Retinal pigment epithelial cell (primary cell): ENCODE data around the gene SWSAP1.

ENCODE experiments used
- DNase-seq: peaks from one replicate; pipeline ENCODE4 v3.0.0-alpha.2; 2010; ENCODE audit warnings: low read depth
- H3K4me3 ChIP-seq: 2 replicates; pipeline ENCODE4 v1.5.1; 2011; ENCODE audit warnings: mild to moderate bottlenecking, low read length, control low read depth, moderate library complexity
- TF ChIP-seq, protein P1 (sequence below): conservative IDR thresholded peaks from 2 replicates; pipeline ENCODE4 v1.5.1; 2011; ENCODE audit warnings: low read depth, low read length, control low read depth, inconsistent platforms

SWSAP1 gene

DNA sequence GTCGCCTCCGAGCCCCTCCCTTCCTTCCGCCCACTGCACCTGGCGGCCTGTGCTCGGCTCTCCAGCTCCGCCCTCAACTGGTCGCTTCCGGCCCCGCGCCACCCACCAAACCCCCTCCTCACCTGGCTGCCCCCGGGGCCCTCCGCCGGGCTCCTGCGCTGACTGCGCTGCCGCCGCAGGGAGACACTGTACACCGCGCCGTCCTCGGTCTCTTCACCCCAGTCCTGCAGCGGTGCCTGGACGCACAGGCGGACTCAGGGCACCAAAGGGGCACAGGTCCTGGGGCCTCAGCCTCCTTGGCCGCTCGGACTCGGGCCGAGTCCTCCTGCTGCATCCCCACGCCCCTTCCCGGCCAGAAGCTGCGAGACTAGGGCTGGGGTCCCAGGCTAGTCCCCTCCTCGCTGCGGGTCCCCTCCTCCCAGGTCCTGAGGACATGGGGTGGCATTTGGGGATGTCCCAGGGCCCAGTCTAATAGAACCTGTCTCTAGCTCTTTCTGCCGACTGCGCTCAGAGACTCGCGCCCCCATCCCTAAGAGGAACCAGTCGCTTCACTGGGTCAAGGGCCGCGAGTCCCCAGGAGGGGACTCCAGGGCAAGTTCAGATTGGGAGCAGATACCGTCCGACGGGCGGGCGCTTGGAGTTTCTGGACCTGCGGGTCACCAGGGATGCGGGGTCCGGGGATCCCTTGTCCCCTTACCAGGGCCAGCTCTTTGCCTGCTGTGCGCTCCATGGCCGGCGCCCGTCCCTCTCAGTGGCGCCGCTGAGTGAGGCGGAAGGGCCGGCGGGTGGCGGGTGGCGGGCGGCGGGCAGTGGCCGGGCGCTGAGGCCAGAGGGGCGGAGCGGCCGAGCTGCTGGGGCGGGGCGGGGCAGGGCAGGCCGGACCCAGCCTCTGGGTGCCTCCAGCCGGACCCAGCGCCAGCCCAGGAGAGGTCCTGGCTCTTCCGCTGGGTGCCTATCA is 44.4 kb downstream of the SWSAP1 start, which contains the start of gene RGL3:
Gene RGL3 (minus strand): TSS at position 766 of the 958 bp plus-strand sequence. CDS start 36 bp downstream, at position 730.
- TF ChIP-seq, protein P1, sequence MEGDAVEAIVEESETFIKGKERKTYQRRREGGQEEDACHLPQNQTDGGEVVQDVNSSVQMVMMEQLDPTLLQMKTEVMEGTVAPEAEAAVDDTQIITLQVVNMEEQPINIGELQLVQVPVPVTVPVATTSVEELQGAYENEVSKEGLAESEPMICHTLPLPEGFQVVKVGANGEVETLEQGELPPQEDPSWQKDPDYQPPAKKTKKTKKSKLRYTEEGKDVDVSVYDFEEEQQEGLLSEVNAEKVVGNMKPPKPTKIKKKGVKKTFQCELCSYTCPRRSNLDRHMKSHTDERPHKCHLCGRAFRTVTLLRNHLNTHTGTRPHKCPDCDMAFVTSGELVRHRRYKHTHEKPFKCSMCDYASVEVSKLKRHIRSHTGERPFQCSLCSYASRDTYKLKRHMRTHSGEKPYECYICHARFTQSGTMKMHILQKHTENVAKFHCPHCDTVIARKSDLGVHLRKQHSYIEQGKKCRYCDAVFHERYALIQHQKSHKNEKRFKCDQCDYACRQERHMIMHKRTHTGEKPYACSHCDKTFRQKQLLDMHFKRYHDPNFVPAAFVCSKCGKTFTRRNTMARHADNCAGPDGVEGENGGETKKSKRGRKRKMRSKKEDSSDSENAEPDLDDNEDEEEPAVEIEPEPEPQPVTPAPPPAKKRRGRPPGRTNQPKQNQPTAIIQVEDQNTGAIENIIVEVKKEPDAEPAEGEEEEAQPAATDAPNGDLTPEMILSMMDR: no peak
- no peak for DNase-seq
- peak within 1 kb of the TSS; percentile 12 for H3K4me3 ChIP-seq

- H3K4me3 ChIP-seq: peak overlapping the region; percentile 19
- TF ChIP-seq, protein P1: no peak
- no peak for DNase-seq
Observed at GRCh38 chr19:11420429-11421370, 46.2 kb downstream of the SWSAP1 start.

GRCh38 chr19:11421371-11422098 is 47.1 kb downstream of the SWSAP1 start:
- TF ChIP-seq, protein P1: no peak
- DNase-seq: no peak
- no peak overlapping the region for H3K4me3 ChIP-seq

DNA sequence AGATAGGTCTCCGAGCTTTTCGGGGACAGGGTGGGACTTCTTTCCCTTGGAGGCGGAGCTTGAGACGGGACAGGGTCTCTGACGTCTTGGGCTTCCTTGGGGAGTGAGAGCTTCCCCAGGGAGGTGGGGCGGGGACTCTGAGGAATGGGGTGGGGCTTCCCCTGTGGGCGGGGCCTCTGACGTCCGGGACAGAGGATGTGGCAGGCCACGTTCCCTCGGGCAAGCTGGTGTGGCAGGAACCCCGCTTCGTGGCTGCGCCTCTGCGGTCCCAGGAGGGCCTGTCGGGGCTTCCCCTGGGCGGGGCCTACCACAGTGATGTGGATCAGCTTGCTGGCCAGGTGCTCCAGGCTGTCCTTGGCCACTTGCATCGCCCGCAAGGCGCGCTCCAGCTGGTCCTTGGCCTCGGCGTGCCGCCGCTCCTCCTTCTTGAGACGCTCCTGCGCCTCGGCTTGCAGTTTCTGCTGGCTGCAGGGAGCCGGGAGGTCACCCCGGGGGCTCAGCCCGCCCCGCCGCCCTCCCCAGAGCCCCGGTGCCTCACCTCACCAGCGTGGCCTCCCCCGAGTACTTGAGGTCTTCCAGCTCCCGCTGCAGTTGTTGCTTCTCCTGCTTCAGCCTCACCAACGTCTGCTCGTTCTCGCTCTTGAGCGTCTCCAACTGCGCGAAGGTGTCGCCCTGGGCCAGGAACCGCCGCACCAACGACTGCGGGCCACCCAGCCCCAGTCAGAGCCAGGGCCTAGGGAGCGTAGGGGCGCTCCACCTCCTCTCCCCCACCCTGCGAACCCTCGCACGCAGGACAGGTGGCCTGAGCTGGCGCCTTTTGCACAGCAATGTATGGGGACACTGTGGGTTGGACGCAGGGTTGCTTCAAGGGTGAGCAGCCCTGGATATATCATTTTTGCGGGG is 47.9 kb downstream of the SWSAP1 start:
- no peak for DNase-seq
- TF ChIP-seq, protein P1: no peak
- H3K4me3 ChIP-seq: no peak overlapping the region

GRCh38 chr19:11423164-11423790 is 48.8 kb downstream of the SWSAP1 start:
- TF ChIP-seq, protein P1: no peak
- no peak overlapping the region for H3K4me3 ChIP-seq
- DNase-seq: no peak

DNA sequence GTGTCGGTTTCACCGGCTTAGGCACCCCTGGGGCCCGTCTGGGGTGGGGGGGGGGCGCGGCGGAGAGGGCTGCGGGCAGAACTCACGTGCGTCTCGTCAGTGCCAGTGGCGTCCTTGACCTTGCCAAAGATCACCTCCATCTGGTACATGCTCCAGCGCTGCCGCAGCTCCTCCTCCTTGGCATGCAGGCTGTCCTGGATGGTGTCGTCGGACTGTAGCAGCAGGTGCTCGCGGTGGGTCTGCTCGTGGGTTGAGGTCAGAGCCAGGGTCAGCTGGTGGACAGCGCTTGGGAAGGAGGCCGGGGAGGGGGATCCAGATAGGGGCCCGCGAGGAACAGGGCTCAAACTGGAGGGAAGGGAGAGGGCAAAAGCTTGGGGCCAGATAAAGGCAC is 49.3 kb downstream of the SWSAP1 start:
- DNase-seq: no peak
- H3K4me3 ChIP-seq: no peak overlapping the region
- TF ChIP-seq, protein P1: no peak
